Progenitor cell of endocrine pancreas (in vitro differentiated cells): ENCODE results near the gene CPNE7. TPM values are rescaled to one million over a fixed set of nuclear protein-coding genes. Genes with fewer than 3 reads are reported as not detected.

Experiments
- DNase-seq: peaks from one replicate; pipeline ENCODE4 v3.0.0; 2021; ENCODE audit warnings: low spot score; ENCODE audit not compliant: unreplicated experiment
- H3K27ac Mint-ChIP-seq: 2 replicates; pipeline ENCODE4 v1.8.0; 2021; ENCODE audit warnings: mild to moderate bottlenecking, moderate library complexity, mixed read lengths
- H3K27me3 Mint-ChIP-seq: 2 replicates; pipeline ENCODE4 v1.8.0; 2021; ENCODE audit warnings: mixed read lengths
- H3K36me3 Mint-ChIP-seq: 2 replicates; pipeline ENCODE4 v1.8.0; 2022; ENCODE audit warnings: mixed read lengths; ENCODE audit not compliant: insufficient read depth
- H3K4me1 Mint-ChIP-seq: 2 replicates; pipeline ENCODE4 v1.8.0; 2021; ENCODE audit warnings: low read depth, mixed read lengths
- H3K4me3 Mint-ChIP-seq: 2 replicates; pipeline ENCODE4 v1.8.0; 2021; ENCODE audit warnings: low read depth, mild to moderate bottlenecking, moderate library complexity, mixed read lengths
- H3K9me3 Mint-ChIP-seq: 2 replicates; pipeline ENCODE4 v1.8.0; 2021; ENCODE audit warnings: low read depth, mixed read lengths
- total RNA-seq: library from RNA; stranded (reverse); gene quantifications from 2 replicates; pipeline ENCODE4 v1.2.1, GENCODE V29; 2021
- TF ChIP-seq, protein P1 (sequence below): fragments of 200-600 bp; sonication (generic); IDR thresholded peaks from one replicate; pipeline ENCODE4 v1.5.0; 2021; ENCODE audit warnings: antibody characterized with exemption, mild to moderate bottlenecking; ENCODE audit not compliant: unreplicated experiment

Gene CPNE7
- total RNA-seq, 1 donor from 2014 or later = 0.41 TPM

DNA sequence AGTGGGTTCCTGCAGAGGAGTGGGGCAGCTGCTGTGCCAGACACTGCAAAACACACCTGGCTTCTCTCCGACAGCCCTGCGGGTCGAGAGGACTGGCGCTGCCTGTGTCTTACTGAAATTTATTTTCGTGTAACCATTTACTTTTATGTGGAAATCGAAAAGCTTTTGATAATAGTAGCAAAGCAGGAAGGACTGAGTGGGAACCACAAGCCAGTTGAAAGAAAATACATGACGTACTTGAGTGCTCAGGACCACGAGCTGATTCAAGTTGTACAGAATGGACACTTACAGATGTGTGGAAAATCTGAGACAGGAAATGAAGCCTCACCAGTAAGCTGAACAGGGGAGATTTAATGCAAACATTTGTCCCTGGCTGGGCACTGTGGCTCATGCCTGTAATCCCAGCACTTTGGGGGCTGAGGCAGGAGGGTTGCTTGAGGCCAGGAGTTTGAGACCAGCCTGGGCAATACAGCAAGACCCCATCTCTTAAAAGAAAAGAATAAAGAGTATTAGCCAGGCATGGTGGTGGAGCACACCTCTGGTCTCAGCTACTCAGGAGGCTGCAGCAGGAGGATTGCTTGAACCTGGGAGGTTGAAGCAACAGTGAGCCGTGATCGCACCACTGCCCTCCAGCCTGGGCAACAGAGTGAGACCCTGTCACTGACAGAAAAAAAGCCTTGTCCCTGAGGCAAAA is 26.4 kb upstream of the CPNE7 start:
- H3K27me3 Mint-ChIP-seq = no peaks in the 10 kb centered on the region
- peaks cover 13% of the 10 kb centered on the region for H3K4me1 Mint-ChIP-seq
- H3K9me3 Mint-ChIP-seq = no peaks in the 10 kb centered on the region
- no peak for DNase-seq
- no peak overlapping the region for H3K27ac Mint-ChIP-seq
- H3K36me3 Mint-ChIP-seq = peaks cover 10% of the 10 kb centered on the region
- no peak overlapping the region for H3K4me3 Mint-ChIP-seq
- TF ChIP-seq, protein P1, sequence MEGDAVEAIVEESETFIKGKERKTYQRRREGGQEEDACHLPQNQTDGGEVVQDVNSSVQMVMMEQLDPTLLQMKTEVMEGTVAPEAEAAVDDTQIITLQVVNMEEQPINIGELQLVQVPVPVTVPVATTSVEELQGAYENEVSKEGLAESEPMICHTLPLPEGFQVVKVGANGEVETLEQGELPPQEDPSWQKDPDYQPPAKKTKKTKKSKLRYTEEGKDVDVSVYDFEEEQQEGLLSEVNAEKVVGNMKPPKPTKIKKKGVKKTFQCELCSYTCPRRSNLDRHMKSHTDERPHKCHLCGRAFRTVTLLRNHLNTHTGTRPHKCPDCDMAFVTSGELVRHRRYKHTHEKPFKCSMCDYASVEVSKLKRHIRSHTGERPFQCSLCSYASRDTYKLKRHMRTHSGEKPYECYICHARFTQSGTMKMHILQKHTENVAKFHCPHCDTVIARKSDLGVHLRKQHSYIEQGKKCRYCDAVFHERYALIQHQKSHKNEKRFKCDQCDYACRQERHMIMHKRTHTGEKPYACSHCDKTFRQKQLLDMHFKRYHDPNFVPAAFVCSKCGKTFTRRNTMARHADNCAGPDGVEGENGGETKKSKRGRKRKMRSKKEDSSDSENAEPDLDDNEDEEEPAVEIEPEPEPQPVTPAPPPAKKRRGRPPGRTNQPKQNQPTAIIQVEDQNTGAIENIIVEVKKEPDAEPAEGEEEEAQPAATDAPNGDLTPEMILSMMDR = no peak

DNA sequence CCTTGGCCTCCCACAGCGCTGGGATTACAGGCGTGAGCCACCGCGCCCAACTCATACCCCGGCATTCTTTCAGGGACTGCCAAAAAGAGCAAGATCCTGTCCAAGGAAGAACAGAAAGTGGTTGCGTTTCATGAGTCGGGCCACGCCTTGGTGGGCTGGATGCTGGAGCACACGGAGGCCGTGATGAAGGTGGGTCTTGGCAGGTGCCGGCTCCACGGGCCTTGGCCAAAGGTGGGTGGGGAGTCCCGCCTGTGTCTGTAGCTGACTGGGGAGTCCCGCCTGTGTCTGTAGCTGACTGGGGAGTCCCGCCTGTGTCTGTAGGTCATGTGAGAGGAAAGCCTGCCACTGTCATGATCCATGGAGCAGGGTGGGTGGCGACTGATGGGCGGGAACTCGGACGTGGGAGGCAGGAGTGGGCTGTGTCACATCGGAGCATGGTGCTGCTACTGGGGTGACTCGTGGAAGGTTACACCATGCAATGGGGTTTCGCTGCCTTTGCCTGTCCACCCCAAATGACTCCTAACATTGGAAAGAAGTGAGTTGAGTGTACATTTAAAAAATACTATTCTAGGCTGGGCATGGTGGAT is 25.0 kb upstream of the CPNE7 start:
- Mint-ChIP-seq H3K27ac (no peak overlapping the region), H3K4me1 (peaks cover 3% of the 10 kb centered on the region), H3K27me3 (no peaks in the 10 kb centered on the region), H3K4me3 (no peak overlapping the region), H3K36me3 (peaks cover 10% of the 10 kb centered on the region), H3K9me3 (no peaks in the 10 kb centered on the region)
- no peak for DNase-seq
- TF ChIP-seq, protein P1 = no peak

DNA sequence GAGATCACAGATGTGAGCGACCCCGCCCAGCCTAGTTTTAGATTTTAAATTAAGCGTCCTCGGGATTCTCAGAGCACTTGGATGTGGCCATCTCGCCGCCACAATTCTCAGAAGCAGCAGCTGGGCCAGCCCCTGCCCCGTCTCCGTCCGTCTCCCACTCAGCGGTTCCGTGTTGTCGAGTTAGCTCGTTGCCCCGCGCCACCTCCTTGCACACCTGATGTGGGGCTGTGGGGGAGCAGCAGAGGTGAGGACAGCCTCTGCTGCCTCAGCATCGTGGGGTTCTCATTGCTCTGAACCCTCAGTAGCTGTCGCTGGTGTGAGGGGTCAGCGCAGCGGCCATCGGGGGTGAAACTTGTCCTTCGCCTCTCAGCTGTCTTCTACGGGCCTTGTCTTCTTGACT is 23.2 kb upstream of the CPNE7 start:
- no peak for DNase-seq
- Mint-ChIP-seq H3K9me3 (no peaks in the 10 kb centered on the region), H3K27me3 (no peaks in the 10 kb centered on the region), H3K36me3 (peaks cover 11% of the 10 kb centered on the region), H3K4me3 (no peak overlapping the region), H3K4me1 (no peaks in the 10 kb centered on the region), H3K27ac (peak overlapping the region; percentile 67)
- TF ChIP-seq, protein P1 = no peak

DNA sequence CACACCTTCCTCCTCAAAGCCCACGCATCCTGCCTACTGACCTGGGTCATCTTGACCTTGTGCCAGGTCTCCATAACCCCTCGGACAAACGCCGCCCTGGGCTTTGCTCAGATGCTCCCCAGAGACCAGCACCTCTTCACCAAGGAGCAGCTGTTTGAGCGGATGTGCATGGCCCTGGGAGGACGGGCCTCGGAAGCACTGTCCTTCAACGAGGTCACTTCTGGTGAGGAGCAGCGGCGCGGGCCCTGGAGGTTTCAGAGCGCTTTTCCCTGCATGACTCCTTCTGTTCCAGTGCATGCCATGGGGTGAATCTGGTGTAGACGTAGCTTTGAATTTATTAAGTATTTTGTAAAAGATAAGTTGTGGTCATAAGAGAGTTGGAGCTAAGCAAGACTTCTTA is 22.6 kb upstream of the CPNE7 start:
- TF ChIP-seq, protein P1 = no peak
- no peak overlapping the region for H3K27ac Mint-ChIP-seq
- no peaks in the 10 kb centered on the region for H3K9me3 Mint-ChIP-seq
- H3K4me1 Mint-ChIP-seq = peaks cover 2% of the 10 kb centered on the region
- peaks cover 14% of the 10 kb centered on the region for H3K36me3 Mint-ChIP-seq
- DNase-seq = no peak
- no peaks in the 10 kb centered on the region for H3K27me3 Mint-ChIP-seq
- H3K4me3 Mint-ChIP-seq = no peak overlapping the region

DNA sequence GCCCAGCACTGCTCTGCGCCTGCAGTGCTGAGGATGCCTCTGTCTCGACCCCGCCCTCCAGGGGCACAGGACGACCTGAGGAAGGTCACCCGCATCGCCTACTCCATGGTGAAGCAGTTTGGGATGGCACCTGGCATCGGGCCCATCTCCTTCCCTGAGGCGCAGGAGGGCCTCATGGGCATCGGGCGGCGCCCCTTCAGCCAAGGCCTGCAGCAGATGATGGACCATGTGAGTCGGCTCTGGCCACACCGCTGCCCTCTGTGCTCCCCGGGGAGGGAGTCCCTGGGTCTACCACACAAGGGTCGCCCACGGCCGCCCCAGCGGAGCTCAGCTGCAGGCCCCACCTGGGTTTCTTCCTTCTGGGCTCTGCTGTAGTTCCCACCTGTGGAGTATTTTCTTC is 21.8 kb upstream of the CPNE7 start:
- H3K36me3 Mint-ChIP-seq = peaks cover 14% of the 10 kb centered on the region
- no peak overlapping the region for H3K27ac Mint-ChIP-seq
- H3K27me3 Mint-ChIP-seq = no peaks in the 10 kb centered on the region
- H3K9me3 Mint-ChIP-seq = no peaks in the 10 kb centered on the region
- TF ChIP-seq, protein P1 = no peak
- DNase-seq = no peak
- H3K4me3 Mint-ChIP-seq = no peak overlapping the region
- peaks cover 2% of the 10 kb centered on the region for H3K4me1 Mint-ChIP-seq
